ENCODE data around the gene POLH. TPM values are rescaled to one million over a fixed set of nuclear protein-coding genes. Genes with fewer than 3 reads are reported as not detected.
A peak's percentile ranks its signal among the peaks of the same experiment; 100 is the strongest.

The POLH gene
- total and polyA plus RNA-seq, 9 of the 15 experiments (the other 6 are each of a cell fraction or from before 2014, with no cell fraction given), result 5.8 to 31.6 (median 20.6) TPM

- no peak for TF ChIP-seq PBX2 (CRISPR knock-in tag; IDR thresholded peaks at IDR 0.05; ENCODE audit: low read depth)
- no peak for TF ChIP-seq PBX2 (tag; conservative IDR thresholded peaks at IDR 0.05; ENCODE audit: low read depth)
- 0 out of 2 replicates have a peak, but pooled peaks have one; percentile 16 for TF ChIP-seq RB1 (IDR thresholded peaks at IDR 0.05; ENCODE audit: low read depth)
- no peak for TF ChIP-seq DIDO1 (tag; IDR thresholded peaks at IDR 0.05; ENCODE audit: low read depth)
- 0 out of 4 replicates have a peak, but pooled peaks of 1 of the 2 experiments have one; percentile 37 for TF ChIP-seq ZNF639 (CRISPR knock-in tag; conservative IDR thresholded peaks at IDR 0.05 in 1 of 2, IDR thresholded peaks at IDR 0.05 in 1 of 2)
- no peak for TF ChIP-seq ZNF75A (CRISPR knock-in tag; IDR thresholded peaks at IDR 0.05)
- TF ChIP-seq ZNF512 (tag; IDR thresholded peaks at IDR 0.05), result no peak
- no peak for TF ChIP-seq TRIM28 (IDR thresholded peaks at IDR 0.05)
- TF ChIP-seq CREB1 (IDR thresholded peaks at IDR 0.05), result no peak
- 0 out of 2 replicates have a peak, but pooled peaks have one; percentile 0 for TF ChIP-seq CREB1 (CRISPR knock-in tag; IDR thresholded peaks at IDR 0.05)
These were observed 60.3 kb downstream of the POLH start (continued) for GRCh38 chr6:43636308-43636659.
